Subcutaneous abdominal adipose tissue (tissue), 5 donors: ENCODE data around the gene ATRN.

Experiments
- H3K27ac ChIP-seq: one replicate; pipeline ENCODE4 v1.7.0; 2013; ENCODE audit warnings: low read depth, mild to moderate bottlenecking, inconsistent platforms, low read length, moderate library complexity
- H3K27me3 ChIP-seq, 5 donors: one replicate each; pipeline ENCODE4 v1.7.0; 2013; ENCODE audit warnings: low read length in 5 of 5, inconsistent platforms in 1 of 5; ENCODE audit not compliant: control insufficient read depth in 5 of 5, insufficient read depth in 4 of 5
- H3K36me3 ChIP-seq, 5 donors: one replicate each; pipeline ENCODE4 v1.7.0; 2013; ENCODE audit warnings: low read length in 5 of 5; ENCODE audit not compliant: control insufficient read depth in 5 of 5, insufficient read depth in 5 of 5
- H3K4me1 ChIP-seq, 5 donors: one replicate each; pipeline ENCODE4 v1.7.0; 2013; ENCODE audit warnings: low read length in 5 of 5, mild to moderate bottlenecking in 3 of 5, moderate library complexity in 1 of 5; ENCODE audit not compliant: control insufficient read depth in 5 of 5, insufficient read depth in 5 of 5
- H3K4me3 ChIP-seq, 5 donors: one replicate each; pipeline ENCODE4 v1.7.0; 2013; ENCODE audit warnings: low read length in 5 of 5, low read depth in 1 of 5
- H3K9ac ChIP-seq, 5 donors: one replicate each; pipeline ENCODE4 v1.7.0; 2013; ENCODE audit warnings: low read length in 5 of 5, mild to moderate bottlenecking in 4 of 5, moderate library complexity in 3 of 5
- H3K9me3 ChIP-seq, 5 donors: one replicate each; pipeline ENCODE4 v1.7.0; 2013; ENCODE audit warnings: low read length in 5 of 5; ENCODE audit not compliant: control insufficient read depth in 5 of 5
- donor health status: healthy.
- donor health status: healthy.
- donor health status: healthy.
- donor health status: healthy.
- donor health status: healthy.

The ATRN gene

DNA sequence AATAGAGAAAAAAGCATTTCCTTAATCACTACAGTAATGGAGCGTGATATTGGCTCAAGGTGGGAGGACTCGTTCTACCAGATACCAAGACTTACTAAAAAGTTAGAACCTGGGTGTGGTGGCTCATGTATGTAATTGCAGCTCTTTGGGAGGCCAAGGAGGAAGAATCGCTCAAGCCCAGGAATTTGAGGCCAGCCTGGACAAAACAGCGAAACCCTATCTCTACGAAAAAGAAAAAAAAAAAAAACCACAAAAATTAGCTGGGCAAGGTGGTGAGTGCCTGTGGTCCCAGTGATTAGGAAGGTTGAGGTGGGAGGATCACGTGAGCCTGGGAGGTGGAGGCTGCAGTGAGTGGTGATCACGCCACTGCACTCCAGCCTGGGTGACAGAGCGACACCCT is 24.0 kb upstream of the ATRN start:
- H3K9me3 ChIP-seq = no peaks in the 10 kb centered on the region
- no peaks in the 10 kb centered on the region for H3K4me1 ChIP-seq
- no peak overlapping the region for H3K27ac ChIP-seq
- no peaks in the 10 kb centered on the region for H3K27me3 ChIP-seq
- no peak overlapping the region for H3K4me3 ChIP-seq
- H3K36me3 ChIP-seq = no peaks in the 10 kb centered on the region
- H3K9ac ChIP-seq = no peak overlapping the region

GRCh38 chr20:3447321-3447720 is 23.5 kb upstream of the ATRN start:
- no peaks in the 10 kb centered on the region for H3K4me1 ChIP-seq
- H3K27me3 ChIP-seq = no peaks in the 10 kb centered on the region
- H3K9ac ChIP-seq = no peak overlapping the region
- H3K4me3 ChIP-seq = no peak overlapping the region
- no peaks in the 10 kb centered on the region for H3K9me3 ChIP-seq
- no peaks in the 10 kb centered on the region for H3K36me3 ChIP-seq
- no peak overlapping the region for H3K27ac ChIP-seq

DNA sequence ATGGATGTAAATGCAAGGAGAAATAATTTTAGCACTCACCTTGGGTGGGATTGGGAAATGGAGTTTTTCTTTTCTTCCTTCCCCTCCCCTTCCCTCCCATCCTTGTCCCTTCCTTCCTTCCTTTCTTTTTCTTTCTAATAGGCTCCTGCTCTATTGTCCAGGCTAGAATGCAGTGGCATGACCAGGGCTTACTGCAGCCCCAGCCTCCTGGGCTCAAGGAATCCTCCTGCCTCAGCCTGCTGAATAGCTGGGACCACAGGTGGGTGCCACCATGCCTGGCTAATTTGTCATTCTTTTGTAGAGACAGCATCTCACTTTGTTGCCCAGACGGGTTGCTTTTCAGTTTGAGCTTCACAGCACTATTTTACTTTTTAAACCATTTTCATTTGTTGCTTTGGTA is 21.5 kb upstream of the ATRN start:
- Histone ChIP-seq H3K36me3 (no peaks in the 10 kb centered on the region), H3K27me3 (no peaks in the 10 kb centered on the region), H3K4me1 (no peaks in the 10 kb centered on the region), H3K4me3 (no peak overlapping the region), H3K9ac (no peak overlapping the region), H3K9me3 (no peaks in the 10 kb centered on the region), H3K27ac (no peak overlapping the region)

- peaks cover 0 to 5% (median 0%) of the 10 kb centered on the region in 5 donors for H3K27me3 ChIP-seq
- no peaks in the 10 kb centered on the region for H3K9me3 ChIP-seq
- H3K27ac ChIP-seq = no peak overlapping the region
- H3K36me3 ChIP-seq = no peaks in the 10 kb centered on the region
- no peaks in the 10 kb centered on the region for H3K4me1 ChIP-seq
- no peak overlapping the region for H3K9ac ChIP-seq
- H3K4me3 ChIP-seq = no peak overlapping the region
Measured at GRCh38 chr20:3452136-3452535, 18.7 kb upstream of the ATRN start.

- peaks cover 0 to 5% (median 0%) of the 10 kb centered on the region in 5 donors for H3K27me3 ChIP-seq
- H3K9ac ChIP-seq = no peak overlapping the region
- H3K9me3 ChIP-seq = no peaks in the 10 kb centered on the region
- H3K36me3 ChIP-seq = no peaks in the 10 kb centered on the region
- no peak overlapping the region for H3K27ac ChIP-seq
- H3K4me1 ChIP-seq = no peaks in the 10 kb centered on the region
- H3K4me3 ChIP-seq = no peak overlapping the region
Measured at GRCh38 chr20:3452690-3453089, 18.1 kb upstream of the ATRN start.

- H3K36me3 ChIP-seq = no peaks in the 10 kb centered on the region
- H3K4me1 ChIP-seq = no peaks in the 10 kb centered on the region
- H3K4me3 ChIP-seq = no peak overlapping the region
- H3K27me3 ChIP-seq = peaks cover 0 to 5% (median 0%) of the 10 kb centered on the region in 5 donors
- no peaks in the 10 kb centered on the region for H3K9me3 ChIP-seq
- no peak overlapping the region for H3K9ac ChIP-seq
- no peak overlapping the region for H3K27ac ChIP-seq
Measured at GRCh38 chr20:3454831-3455230, 16.0 kb upstream of the ATRN start.

DNA sequence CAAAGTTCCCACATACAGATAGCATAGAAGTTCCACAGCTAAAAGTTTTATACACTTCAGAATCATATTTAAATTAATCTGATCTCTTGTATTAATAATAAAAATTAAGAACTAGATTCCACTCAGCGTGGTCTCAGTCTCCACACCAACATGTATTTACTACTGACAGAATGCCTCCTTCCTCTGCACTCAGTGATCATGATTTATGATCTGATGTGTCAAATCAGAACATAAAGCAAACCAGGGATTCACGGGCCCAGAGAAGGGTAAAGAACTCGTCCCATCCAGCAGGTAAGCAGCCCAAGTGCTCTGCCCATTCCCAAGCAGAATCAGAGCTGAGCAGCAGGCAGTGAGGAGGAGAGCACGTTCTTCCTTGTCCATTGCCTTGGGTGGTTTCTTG is 14.2 kb upstream of the ATRN start:
- no peak overlapping the region for H3K9ac ChIP-seq
- H3K4me3 ChIP-seq = no peak overlapping the region
- peaks cover 0 to 5% (median 0%) of the 10 kb centered on the region in 5 donors for H3K27me3 ChIP-seq
- no peaks in the 10 kb centered on the region for H3K36me3 ChIP-seq
- H3K9me3 ChIP-seq = no peaks in the 10 kb centered on the region
- H3K27ac ChIP-seq = no peak overlapping the region
- peaks cover 0 to 7% (median 4%) of the 10 kb centered on the region in 5 donors for H3K4me1 ChIP-seq

GRCh38 chr20:3459881-3460307 is 10.9 kb upstream of the ATRN start:
- no peak overlapping the region for H3K4me3 ChIP-seq
- H3K9ac ChIP-seq = no peak overlapping the region
- H3K36me3 ChIP-seq = no peaks in the 10 kb centered on the region
- H3K4me1 ChIP-seq = peaks cover 0 to 7% (median 4%) of the 10 kb centered on the region in 5 donors
- no peaks in the 10 kb centered on the region for H3K9me3 ChIP-seq
- peaks cover 0 to 4% (median 0%) of the 10 kb centered on the region in 5 donors for H3K27me3 ChIP-seq
- no peak overlapping the region for H3K27ac ChIP-seq

GRCh38 chr20:3461211-3461771 is 9.5 kb upstream of the ATRN start:
- peaks cover 0 to 4% (median 0%) of the 10 kb centered on the region in 5 donors for H3K27me3 ChIP-seq
- H3K4me1 ChIP-seq = peaks cover 0 to 7% (median 4%) of the 10 kb centered on the region in 5 donors
- H3K4me3 ChIP-seq = no peak overlapping the region
- no peak overlapping the region for H3K27ac ChIP-seq
- no peaks in the 10 kb centered on the region for H3K9me3 ChIP-seq
- H3K36me3 ChIP-seq = no peaks in the 10 kb centered on the region
- no peak overlapping the region for H3K9ac ChIP-seq

- H3K27ac ChIP-seq = no peak overlapping the region
- H3K27me3 ChIP-seq = no peaks in the 10 kb centered on the region
- H3K4me3 ChIP-seq = no peak overlapping the region
- no peak overlapping the region for H3K9ac ChIP-seq
- H3K4me1 ChIP-seq = peaks cover 0 to 7% (median 4%) of the 10 kb centered on the region in 5 donors
- no peaks in the 10 kb centered on the region for H3K36me3 ChIP-seq
- H3K9me3 ChIP-seq = no peaks in the 10 kb centered on the region
Measured at GRCh38 chr20:3461911-3462677, 8.7 kb upstream of the ATRN start.
